SK-N-MC (cell line): Measurements from ENCODE around the gene NDFIP1.
"Not testable (repeated sequence)": the region's sequence is repeated elsewhere in the genome, so short reads cannot be mapped to it uniquely, and the experiment has no call there.

Experiments
- DNase-seq: peaks from one replicate; pipeline ENCODE4 v3.0.0-alpha.2; 2011; ENCODE audit warnings: low read depth, low spot score
- H3K27ac ChIP-seq: fragments of 200-600 bp; sonication (generic); 2 replicates; pipeline ENCODE4 v1.5.1; 2016; ENCODE audit warnings: mixed run types
- H3K36me3 ChIP-seq: fragments of 200-600 bp; sonication (generic); 2 replicates; pipeline ENCODE4 v1.6.1; 2017; ENCODE audit warnings: antibody characterized with exemption, low read length, mixed read lengths; ENCODE audit not compliant: insufficient read depth
- H3K4me3 ChIP-seq: fragments of 200-600 bp; sonication (generic); 2 replicates; pipeline ENCODE4 v1.5.1; 2016
- H3K9ac ChIP-seq: fragments of 200-600 bp; sonication (generic); 2 replicates; pipeline ENCODE4 v1.8.0; 2017; ENCODE audit warnings: mixed run types, mixed read lengths; ENCODE audit not compliant: insufficient read length
- H3K9me3 ChIP-seq: fragments of 200-600 bp; sonication (generic); 2 replicates; pipeline ENCODE4 v1.6.1; 2017; ENCODE audit warnings: low read depth, mild to moderate bottlenecking, antibody characterized with exemption, low read length, moderate library complexity, mixed read lengths
- EZH2 ChIP-seq: fragments of 200-600 bp; sonication (generic); IDR thresholded peaks from one replicate; pipeline ENCODE4 v1.6.1; 2017; ENCODE audit warnings: antibody characterized with exemption
- FOXP2 ChIP-seq: optimal IDR thresholded peaks from 2 replicates; pipeline ENCODE3; 2011; ENCODE audit warnings: mild to moderate bottlenecking, moderate library complexity; ENCODE audit not compliant: insufficient read depth; ENCODE audit errors: extremely low read length, control extremely low read depth
- POLR2AphosphoS5 ChIP-seq: IDR thresholded peaks from 2 replicates; pipeline ENCODE4 v1.6.1; 2012; ENCODE audit warnings: mild to moderate bottlenecking, low read depth, low read length, borderline replicate concordance

The NDFIP1 gene

GRCh38 chr5:142181096-142181495, 72.5 kb downstream of the NDFIP1 start:
- H3K9me3 ChIP-seq = no peaks in the 10 kb centered on the region
- H3K9ac ChIP-seq = no peak overlapping the region
- no peak overlapping the region for H3K4me3 ChIP-seq
- no peak overlapping the region for H3K27ac ChIP-seq
- DNase-seq = no peak
- no peaks in the 10 kb centered on the region for H3K36me3 ChIP-seq
- TF ChIP-seq POLR2AphosphoS5 = no peak
- TF ChIP-seq FOXP2 = no peak
- no peak for TF ChIP-seq EZH2

DNA sequence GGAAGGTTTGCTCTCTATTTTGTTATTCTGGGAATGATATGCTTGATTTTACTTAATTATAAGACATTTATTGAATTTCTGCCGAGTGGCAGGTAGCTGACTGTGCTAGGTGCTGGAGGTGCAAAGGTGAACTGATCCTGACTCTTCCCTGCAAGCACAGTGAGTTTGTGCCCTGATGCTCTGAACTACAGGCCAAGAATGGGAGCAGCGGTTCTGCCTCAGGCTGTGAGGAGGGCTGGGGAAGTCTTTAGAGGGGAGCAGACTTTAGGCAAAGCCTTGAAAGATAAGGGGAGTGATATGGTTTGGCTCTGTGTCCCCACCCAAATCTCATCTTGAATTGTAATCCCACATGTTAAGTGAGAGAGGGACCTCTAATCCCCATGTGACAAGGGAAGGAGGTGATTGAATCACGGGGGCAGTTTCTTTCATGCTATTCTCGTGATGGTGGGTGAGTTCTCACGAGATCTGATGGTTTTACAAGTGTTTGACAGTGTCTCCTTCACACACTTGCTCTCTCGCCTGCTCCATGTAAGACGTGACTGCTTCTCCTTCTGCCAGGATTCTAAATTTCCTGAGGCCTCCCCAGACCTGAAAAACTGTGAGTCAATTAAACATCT, 73.1 kb downstream of the NDFIP1 start:
- H3K36me3 ChIP-seq = no peaks in the 10 kb centered on the region
- TF ChIP-seq FOXP2 (no peak), EZH2 (no peak), POLR2AphosphoS5 (no peak)
- H3K9ac ChIP-seq = no peak overlapping the region
- H3K27ac ChIP-seq = no peak overlapping the region
- H3K9me3 ChIP-seq = no peaks in the 10 kb centered on the region
- DNase-seq = no peak
- H3K4me3 ChIP-seq = no peak overlapping the region

DNA sequence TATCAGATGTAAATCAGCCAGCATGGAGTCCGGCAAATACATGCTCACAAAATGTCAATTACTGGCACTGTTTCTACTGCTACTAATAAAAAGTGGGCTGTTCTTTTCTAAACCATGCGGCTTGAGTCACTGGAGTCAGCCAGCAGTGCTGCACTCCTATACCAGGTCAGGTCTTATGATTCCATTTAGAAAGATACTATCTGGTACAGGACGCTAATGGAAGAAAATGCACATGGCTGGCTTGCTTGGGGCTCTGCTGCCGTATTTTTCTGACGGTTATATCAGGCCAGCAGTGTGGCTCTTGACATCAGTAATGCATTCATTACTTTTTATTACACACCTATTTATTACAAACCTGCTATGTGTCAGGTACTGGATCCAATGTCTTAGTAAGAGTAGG, 74.3 kb downstream of the NDFIP1 start:
- no peak overlapping the region for H3K4me3 ChIP-seq
- TF ChIP-seq EZH2 = no peak
- TF ChIP-seq POLR2AphosphoS5 = no peak
- TF ChIP-seq FOXP2 = no peak

GRCh38 chr5:142183561-142183960, 75.0 kb downstream of the NDFIP1 start:
- TF ChIP-seq FOXP2 = no peak
- no peak for TF ChIP-seq EZH2
- no peak for TF ChIP-seq POLR2AphosphoS5
- DNase-seq = no peak
- Histone ChIP-seq H3K9me3 (no peaks in the 10 kb centered on the region), H3K4me3 (no peak overlapping the region), H3K36me3 (no peaks in the 10 kb centered on the region), H3K9ac (no peak overlapping the region), H3K27ac (no peak overlapping the region)

More for the DNA sequence above, 74.3 kb downstream of the NDFIP1 start:
- Histone ChIP-seq H3K27ac (no peak overlapping the region), H3K36me3 (no peaks in the 10 kb centered on the region), H3K9ac (no peak overlapping the region), H3K9me3 (no peaks in the 10 kb centered on the region)
- no peak for DNase-seq

DNA sequence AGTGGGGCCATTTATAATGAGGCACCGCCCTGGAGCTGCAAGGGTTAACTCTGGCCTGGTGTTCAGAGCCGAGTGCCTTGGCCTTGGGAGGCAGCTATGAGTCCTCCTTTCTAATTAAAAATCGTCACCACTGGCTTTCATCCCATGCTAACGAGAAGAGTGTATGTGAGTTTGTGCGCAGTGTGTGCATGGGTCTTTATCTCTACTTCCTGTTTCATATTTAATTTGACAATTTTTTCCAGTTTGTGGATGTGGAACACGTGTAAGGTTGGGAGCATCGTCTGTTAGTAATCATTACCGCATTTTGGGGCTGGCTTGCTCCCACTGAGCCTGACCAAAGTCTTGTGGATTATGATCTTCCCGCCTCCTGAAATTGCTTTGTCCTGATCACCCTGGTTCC, 76.4 kb downstream of the NDFIP1 start:
- no peak overlapping the region for H3K27ac ChIP-seq
- no peak overlapping the region for H3K9ac ChIP-seq
- no peaks in the 10 kb centered on the region for H3K36me3 ChIP-seq
- H3K4me3 ChIP-seq = no peak overlapping the region
- DNase-seq = no peak
- H3K9me3 ChIP-seq = no peaks in the 10 kb centered on the region
- TF ChIP-seq POLR2AphosphoS5 (no peak), FOXP2 (no peak), EZH2 (no peak)

DNA sequence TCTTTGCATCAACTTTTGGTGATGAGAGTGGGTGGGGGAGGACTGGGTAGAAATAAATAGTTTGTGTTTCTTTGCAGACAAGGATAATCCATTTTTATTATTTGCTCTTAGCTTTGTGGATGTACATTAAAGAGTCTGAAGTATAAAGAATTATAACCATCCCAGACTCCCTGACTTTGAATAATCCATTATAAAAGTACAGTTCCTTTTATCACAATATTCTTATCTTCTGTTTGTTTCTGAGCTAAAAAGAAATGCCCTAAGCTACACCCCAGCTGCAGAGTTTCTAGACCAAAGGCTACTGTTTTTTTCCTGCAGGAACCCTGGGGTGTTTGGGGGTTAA, 77.9 kb downstream of the NDFIP1 start:
- no peak for DNase-seq
- Histone ChIP-seq H3K9ac (no peak overlapping the region), H3K9me3 (no peaks in the 10 kb centered on the region), H3K36me3 (no peaks in the 10 kb centered on the region), H3K4me3 (no peak overlapping the region), H3K27ac (no peak overlapping the region)
- TF ChIP-seq POLR2AphosphoS5 (no peak), EZH2 (no peak), FOXP2 (no peak)

DNA sequence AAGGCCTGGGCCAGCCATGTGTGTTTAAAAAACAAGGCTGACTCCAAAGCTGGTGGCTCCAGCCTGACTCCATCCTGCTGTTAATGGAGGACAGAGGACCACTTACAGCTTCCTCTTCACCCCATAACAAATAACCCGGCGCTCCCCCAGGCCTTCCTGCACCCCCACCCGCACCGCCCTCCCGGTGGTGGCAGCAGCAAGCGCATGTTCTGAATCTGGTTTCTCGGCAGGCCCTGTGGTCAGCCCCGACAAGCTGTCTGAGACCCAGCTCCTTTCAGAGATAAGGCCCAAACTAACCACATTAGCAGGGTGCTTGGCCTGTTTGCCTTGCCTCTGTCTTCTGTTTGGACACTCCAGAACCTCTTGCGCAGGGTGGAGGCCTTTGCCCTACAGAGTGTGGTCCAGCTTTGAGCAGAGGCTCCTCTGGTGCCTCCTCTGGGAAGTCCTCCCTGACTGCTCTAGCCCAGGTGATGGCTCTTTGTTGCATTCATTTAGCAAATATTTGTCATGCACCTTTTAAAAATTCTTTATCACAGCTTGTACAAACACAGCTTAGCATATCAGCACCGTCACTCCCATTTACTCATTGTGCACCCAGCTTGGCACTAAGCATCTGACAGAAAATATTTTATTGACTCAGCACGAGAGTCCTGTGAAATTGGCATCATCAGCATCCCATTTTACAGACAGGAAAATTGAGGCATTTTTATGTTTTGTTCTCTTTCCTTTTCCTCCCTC, 78.4 kb downstream of the NDFIP1 start:
- no peaks in the 10 kb centered on the region for H3K9me3 ChIP-seq
- H3K36me3 ChIP-seq = no peaks in the 10 kb centered on the region
- no peak overlapping the region for H3K4me3 ChIP-seq
- no peak overlapping the region for H3K9ac ChIP-seq
- no peak for DNase-seq
- no peak overlapping the region for H3K27ac ChIP-seq
- TF ChIP-seq EZH2 (no peak), FOXP2 (no peak), POLR2AphosphoS5 (no peak)

- H3K27ac ChIP-seq, H3K4me3 ChIP-seq, H3K9me3 ChIP-seq, H3K36me3 ChIP-seq, DNase-seq, H3K9ac ChIP-seq: not testable (repeated sequence)
Measured at GRCh38 chr5:142188691-142189090, 80.1 kb downstream of the NDFIP1 start.

GRCh38 chr5:142189813-142190212, 81.2 kb downstream of the NDFIP1 start:
- no peak overlapping the region for H3K27ac ChIP-seq
- no peaks in the 10 kb centered on the region for H3K9me3 ChIP-seq
- no peak for TF ChIP-seq POLR2AphosphoS5
- TF ChIP-seq FOXP2 = no peak

More at GRCh38 chr5:142189813-142190212, 81.2 kb downstream of the NDFIP1 start:
- DNase-seq = no peak
- Histone ChIP-seq H3K9ac (no peak overlapping the region), H3K4me3 (no peak overlapping the region), H3K36me3 (no peaks in the 10 kb centered on the region)
